Body of pancreas (tissue), 4 donors: Measurements from ENCODE around the gene HEATR9. TPM values are rescaled to one million over a fixed set of nuclear protein-coding genes. Genes with fewer than 3 reads are reported as not detected.

Source experiments
- ATAC-seq: fragments of 150-250 bp; one replicate; pipeline ENCODE4 v1.9.1; 2016
- DNase-seq, 4 donors: peaks; one replicate each; pipeline ENCODE4 v3.0.0-alpha.2; 2019
- H3K27ac ChIP-seq, 4 donors: fragments of 200-600 bp; sonication (generic); 1 replicate in 3 of 4; 2 replicates in 1 of 4; pipeline versions ENCODE4 v1.5.1 to v1.6.1; 2016 to 2019; ENCODE audit warnings: mild to moderate bottlenecking in 1 of 4, mixed read lengths in 1 of 4, moderate library complexity in 1 of 4
- H3K27me3 ChIP-seq, 2 donors: fragments of 200-600 bp; sonication (generic); one replicate each; pipeline ENCODE4 v1.6.0; 2016; ENCODE audit warnings: mild to moderate bottlenecking in 1 of 2
- H3K36me3 ChIP-seq, 2 donors: fragments of 200-600 bp; sonication (generic); replicated peaks in 1 of 2; 2 replicates each; pipeline ENCODE4 v1.5.1; 2016; ENCODE audit warnings: low read depth in 2 of 2; ENCODE audit not compliant: insufficient read depth in 1 of 2
- H3K4me1 ChIP-seq: fragments of 200-600 bp; sonication (generic); one replicate; pipeline ENCODE4 v1.6.0; 2016
- H3K4me3 ChIP-seq, 2 donors: fragments of 200-600 bp; sonication (generic); 1 replicate in 1 of 2; 2 replicates in 1 of 2; pipeline ENCODE4 v1.5.1; 2016 to 2019
- H3K9me3 ChIP-seq, 3 donors: fragments of 200-600 bp; sonication (generic); 1 replicate in 2 of 3; 2 replicates in 1 of 3; pipeline ENCODE4 v1.5.1; 2016
- POLR2A ChIP-seq, 3 donors: fragments of 450-650 bp; IDR thresholded peaks; one replicate each; pipeline ENCODE4 v1.6.1; 2016; ENCODE audit warnings: antibody characterized with exemption in 3 of 3, mild to moderate bottlenecking in 2 of 3
- WGBS, 2 donors: methylation state at CpG; one replicate each; pipeline ENCODE4 v1.1.5; 2017; 5-methylcytosine and 5-hydroxymethylcytosine counted together
- intact Hi-C: fragments of 100-400 bp; cut with DNase I; formaldehyde crosslinking; loops from one replicate; pipeline ENCODE4 v1.15.1; 2023
- total RNA-seq, 2 donors: library from RNA; depleted of rRNA; stranded (reverse); fragments of >200 nt; gene quantifications; one replicate each; pipeline ENCODE4 v1.1.0, GENCODE V29; 2016
- TF ChIP-seq, protein P1 (sequence below), 7 experiments: fragments of 450-650 bp in 4 of 7; fragments of 200-600 bp in 3 of 7; sonication (generic) in 3 of 7; IDR thresholded peaks; one replicate each; pipeline ENCODE4 v1.5.1; 2016 to 2019; ENCODE audit warnings: antibody characterized with exemption in 7 of 7

Gene HEATR9
- total RNA-seq, 2 donors from 2014 or later: not detected

DNA sequence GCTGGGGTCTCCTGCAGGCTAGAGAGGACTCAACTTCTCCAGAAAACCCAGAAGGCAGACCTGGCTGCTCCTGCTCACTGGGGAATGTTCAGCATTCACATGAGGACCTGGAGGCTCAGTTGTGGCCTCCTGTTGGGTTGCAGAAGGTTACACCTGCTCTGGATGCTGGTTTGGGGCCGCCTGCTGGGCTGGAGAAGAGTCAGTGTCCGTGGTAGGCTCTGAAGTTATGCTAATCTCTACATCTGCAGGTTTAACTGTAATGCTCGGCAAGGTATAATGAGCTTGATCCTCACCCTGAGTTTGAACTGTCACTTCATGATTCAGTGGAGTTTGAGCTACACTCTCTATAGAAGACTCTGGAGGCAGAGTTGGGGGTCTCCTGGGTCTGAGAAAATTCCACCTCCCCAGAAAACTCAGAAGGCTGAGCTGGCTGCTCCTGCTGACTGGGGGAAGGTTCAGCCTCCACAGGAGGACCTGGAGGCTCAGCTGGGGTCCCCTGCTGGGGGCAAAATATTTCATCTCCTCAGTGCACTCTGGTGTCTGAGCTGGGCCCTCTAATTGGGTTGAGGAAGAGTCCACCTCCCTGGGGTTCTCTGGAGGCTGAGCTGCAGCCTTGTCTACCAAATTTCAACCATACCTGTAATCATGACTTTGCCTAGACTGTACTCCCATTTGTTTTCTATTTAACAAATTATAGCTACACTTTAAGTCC lies 38.4 kb upstream of the HEATR9 start:
- 47 to 49% methylated on average over 3 of the region's 3 CpGs for WGBS, 2 donors
- H3K27me3 ChIP-seq: no peaks in the 10 kb centered on the region
- H3K36me3 ChIP-seq: no peaks in the 10 kb centered on the region
- TF ChIP-seq, protein P1, sequence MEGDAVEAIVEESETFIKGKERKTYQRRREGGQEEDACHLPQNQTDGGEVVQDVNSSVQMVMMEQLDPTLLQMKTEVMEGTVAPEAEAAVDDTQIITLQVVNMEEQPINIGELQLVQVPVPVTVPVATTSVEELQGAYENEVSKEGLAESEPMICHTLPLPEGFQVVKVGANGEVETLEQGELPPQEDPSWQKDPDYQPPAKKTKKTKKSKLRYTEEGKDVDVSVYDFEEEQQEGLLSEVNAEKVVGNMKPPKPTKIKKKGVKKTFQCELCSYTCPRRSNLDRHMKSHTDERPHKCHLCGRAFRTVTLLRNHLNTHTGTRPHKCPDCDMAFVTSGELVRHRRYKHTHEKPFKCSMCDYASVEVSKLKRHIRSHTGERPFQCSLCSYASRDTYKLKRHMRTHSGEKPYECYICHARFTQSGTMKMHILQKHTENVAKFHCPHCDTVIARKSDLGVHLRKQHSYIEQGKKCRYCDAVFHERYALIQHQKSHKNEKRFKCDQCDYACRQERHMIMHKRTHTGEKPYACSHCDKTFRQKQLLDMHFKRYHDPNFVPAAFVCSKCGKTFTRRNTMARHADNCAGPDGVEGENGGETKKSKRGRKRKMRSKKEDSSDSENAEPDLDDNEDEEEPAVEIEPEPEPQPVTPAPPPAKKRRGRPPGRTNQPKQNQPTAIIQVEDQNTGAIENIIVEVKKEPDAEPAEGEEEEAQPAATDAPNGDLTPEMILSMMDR (IDR thresholded peaks at IDR 0.05): no peak
- no peak for TF ChIP-seq POLR2A (IDR thresholded peaks at IDR 0.05)
- intact Hi-C loops: no loop called here
- no peak for ATAC-seq
- no peak overlapping the region for H3K27ac ChIP-seq
- DNase-seq: no peak
- no peaks in the 10 kb centered on the region for H3K4me1 ChIP-seq
- no peak overlapping the region for H3K4me3 ChIP-seq
- no peaks in the 10 kb centered on the region for H3K9me3 ChIP-seq

DNA sequence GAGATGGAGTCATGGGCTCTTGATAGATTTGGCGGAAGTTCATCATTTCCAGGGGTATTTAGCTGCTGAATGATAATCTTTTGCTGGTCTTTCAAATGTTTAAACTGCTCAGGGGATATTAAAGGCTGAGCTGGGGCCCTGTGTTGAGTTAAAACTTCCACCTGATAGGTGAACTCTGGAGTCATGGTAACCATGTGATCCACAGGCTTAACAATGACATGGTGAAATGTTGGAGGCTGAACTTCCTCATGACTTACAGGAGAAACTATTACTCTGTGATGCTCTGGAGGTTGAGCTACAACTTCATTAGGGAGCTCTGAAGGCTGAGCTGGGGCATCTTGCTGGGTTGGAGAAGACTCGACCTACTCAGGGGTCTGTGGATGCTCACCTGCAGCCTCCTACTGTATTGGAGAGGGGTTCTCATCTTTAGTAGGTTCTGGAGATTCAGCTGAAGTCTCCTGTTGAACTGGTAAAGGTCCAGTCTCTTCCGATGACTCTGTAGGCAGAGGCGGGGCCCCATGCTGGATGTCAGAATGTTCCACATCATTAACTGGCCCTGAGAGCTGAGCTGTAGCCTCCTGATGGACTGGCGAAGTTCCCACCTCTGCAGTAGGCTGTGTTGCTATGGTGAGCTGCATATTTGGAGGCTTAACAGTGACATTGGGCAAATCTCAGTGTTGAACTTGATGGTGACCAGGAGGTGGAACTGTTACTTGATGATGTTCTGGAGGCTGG lies 37.7 kb upstream of the HEATR9 start:
- Histone ChIP-seq H3K27ac (no peak overlapping the region), H3K27me3 (no peaks in the 10 kb centered on the region), H3K36me3 (no peaks in the 10 kb centered on the region), H3K4me3 (no peak overlapping the region), H3K4me1 (no peaks in the 10 kb centered on the region), H3K9me3 (no peaks in the 10 kb centered on the region)
- 80 to 86% methylated on average over 5 of the region's 5 CpGs for WGBS, 2 donors
- no peak for TF ChIP-seq POLR2A (IDR thresholded peaks at IDR 0.05)
- TF ChIP-seq, protein P1 (IDR thresholded peaks at IDR 0.05): no peak
- no peak for ATAC-seq
- no peak for DNase-seq
- intact Hi-C loops: no loop called here

DNA sequence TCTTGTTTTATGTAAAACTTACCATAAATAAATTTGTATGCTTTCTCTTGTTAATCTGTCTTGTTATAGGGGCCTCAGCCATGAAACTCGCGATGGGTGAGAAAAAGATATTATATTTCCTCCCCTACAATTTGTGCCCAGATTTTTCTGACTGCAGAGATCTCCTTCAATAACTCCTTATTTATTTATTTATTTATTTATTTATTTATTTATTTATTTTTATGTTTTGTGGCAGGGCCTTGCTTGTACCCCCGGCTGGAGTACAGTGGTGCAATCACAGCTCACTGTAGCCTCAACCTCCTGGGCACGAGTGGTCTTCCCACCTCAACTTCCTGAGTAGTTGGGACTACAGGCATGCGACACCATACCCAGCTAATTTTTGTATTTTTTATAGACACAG lies 34.8 kb upstream of the HEATR9 start:
- 84 to 90% methylated on average over 5 of the region's 5 CpGs for WGBS, 2 donors
- no peak for TF ChIP-seq POLR2A (IDR thresholded peaks at IDR 0.05)
- TF ChIP-seq, protein P1 (IDR thresholded peaks at IDR 0.05): no peak

DNA sequence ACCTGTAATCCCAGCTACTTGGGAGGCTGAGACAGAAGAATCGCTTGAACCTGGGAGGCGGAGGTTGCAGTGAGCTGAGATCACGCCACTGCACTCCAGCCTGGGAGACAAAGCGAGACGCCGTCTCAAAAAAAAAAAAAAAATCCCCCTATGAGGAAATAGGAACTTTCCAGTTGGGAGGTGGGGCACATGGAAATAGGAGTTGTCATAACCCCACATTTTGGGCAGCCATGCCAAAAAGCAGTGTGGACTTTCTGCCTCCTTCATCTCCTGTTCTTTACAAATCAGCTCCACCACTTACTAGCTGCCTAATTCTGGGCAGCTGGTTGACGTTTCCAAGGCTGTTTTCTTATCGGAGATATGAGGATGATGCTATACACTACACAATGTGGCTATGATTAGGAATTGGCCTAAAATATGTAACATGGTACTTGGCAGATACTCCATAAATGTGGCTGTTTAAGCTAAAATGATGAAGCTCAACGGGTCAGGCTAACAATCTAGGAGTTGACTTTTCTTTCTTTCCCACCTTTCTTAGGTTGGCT lies 33.0 kb upstream of the HEATR9 start:
- no peak for DNase-seq
- intact Hi-C loops: no loop called here
- 83% methylated on average over 9 of the region's 9 CpGs for WGBS, 2 donors
- H3K27ac ChIP-seq: no peak overlapping the region
- H3K27me3 ChIP-seq: no peaks in the 10 kb centered on the region
- no peak for ATAC-seq
- no peaks in the 10 kb centered on the region for H3K36me3 ChIP-seq
- H3K4me1 ChIP-seq: no peaks in the 10 kb centered on the region
- H3K4me3 ChIP-seq: no peak overlapping the region
- no peak for TF ChIP-seq POLR2A (IDR thresholded peaks at IDR 0.05)
- TF ChIP-seq, protein P1 (IDR thresholded peaks at IDR 0.05): no peak
- no peaks in the 10 kb centered on the region for H3K9me3 ChIP-seq

More for the DNA sequence above, 34.8 kb upstream of the HEATR9 start:
- H3K27ac ChIP-seq: no peak overlapping the region
- H3K4me1 ChIP-seq: no peaks in the 10 kb centered on the region
- intact Hi-C loops: no loop called here
- ATAC-seq (no peak), DNase-seq (no peak)
- no peaks in the 10 kb centered on the region for H3K27me3 ChIP-seq
- no peaks in the 10 kb centered on the region for H3K9me3 ChIP-seq
- H3K4me3 ChIP-seq: no peak overlapping the region
- H3K36me3 ChIP-seq: no peaks in the 10 kb centered on the region
